HG03439 (cell line): Measurements from ENCODE around the gene MAPK4.

Experiments
- ATAC-seq: cut with Tn5 transposase; IDR thresholded peaks from one replicate; pipeline ENCODE4 v1.9.1; 2021; ENCODE audit warnings: mild to moderate bottlenecking, moderate library complexity; ENCODE audit not compliant: unreplicated experiment

Gene MAPK4

GRCh38 chr18:50651334-50651733, 91.4 kb downstream of the MAPK4 start:
- ATAC-seq = no peak

GRCh38 chr18:50653402-50654093, 93.7 kb downstream of the MAPK4 start:
- no peak for ATAC-seq

GRCh38 chr18:50654211-50654610, 94.3 kb downstream of the MAPK4 start:
- ATAC-seq = no peak

GRCh38 chr18:50654658-50655550, 95.0 kb downstream of the MAPK4 start:
- ATAC-seq = no peak

- ATAC-seq = no peak
Observed at GRCh38 chr18:50656396-50656795, 96.5 kb downstream of the MAPK4 start.

GRCh38 chr18:50656841-50657470, 97.1 kb downstream of the MAPK4 start:
- ATAC-seq = no peak

- ATAC-seq = no peak
Observed at GRCh38 chr18:50658601-50659000, 98.7 kb downstream of the MAPK4 start.

GRCh38 chr18:50659091-50660003, 99.5 kb downstream of the MAPK4 start:
- ATAC-seq = no peak

- ATAC-seq = no peak
Observed at GRCh38 chr18:50661013-50661412, 101.1 kb downstream of the MAPK4 start.

GRCh38 chr18:50662177-50662576, 102.3 kb downstream of the MAPK4 start:
- ATAC-seq = no peak

GRCh38 chr18:50662775-50663383, 103.0 kb downstream of the MAPK4 start:
- ATAC-seq = no peak

- no peak for ATAC-seq
Observed at GRCh38 chr18:50663626-50664441, 103.9 kb downstream of the MAPK4 start.

- no peak for ATAC-seq
Observed at GRCh38 chr18:50665015-50665414, 105.1 kb downstream of the MAPK4 start.

GRCh38 chr18:50665519-50665918, 105.6 kb downstream of the MAPK4 start:
- no peak for ATAC-seq

GRCh38 chr18:50666536-50666935, 106.6 kb downstream of the MAPK4 start:
- no peak for ATAC-seq

- ATAC-seq = no peak
Observed at GRCh38 chr18:50671376-50671775, 111.5 kb downstream of the MAPK4 start.

- no peak for ATAC-seq
Observed at GRCh38 chr18:50674307-50674980, 114.6 kb downstream of the MAPK4 start.

GRCh38 chr18:50675043-50675442, 115.2 kb downstream of the MAPK4 start:
- no peak for ATAC-seq

GRCh38 chr18:50678651-50679050, 118.8 kb downstream of the MAPK4 start:
- ATAC-seq = no peak
